K562 (cell line): ENCODE data around the gene ADK. TPM values are rescaled to one million over a fixed set of nuclear protein-coding genes. Genes with fewer than 3 reads are reported as not detected.

Source experiments
- ATAC-seq: fragments of 200-7000 bp; cut with Tn5 transposase; 3 replicates; pipeline ENCODE4 v1.9.1; 2020; ENCODE audit warnings: moderate library complexity
- BruUV-seq: library from RNA; stranded (reverse); fragments of 400-500 nt; replicated peaks from 2 replicates; lab custom pipeline; 2021; lab: Mats Ljungman, UMichigan
- CTCF ChIA-PET: fragments of 300-600 bp; formaldehyde crosslinking; extraction: SDS; loops from one replicate; lab custom pipeline; 2021; ENCODE audit warnings: low intra/inter-chr PET ratio; lab: Yijun Ruan, JAX
- POLR2A ChIA-PET: fragments of 300-600, 350-650 bp; sonication (Branson Sonifier 250); formaldehyde crosslinking; extraction: SDS; loops from one replicate; lab custom pipeline; 2021; ENCODE audit warnings: antibody characterized with exemption, inconsistent platforms; lab: Yijun Ruan, JAX
- DNase-seq, 4 experiments: peaks; one replicate each; pipeline versions ENCODE4 v3.0.0 to v3.0.0-alpha.2; 2011 to 2018; ENCODE audit warnings: low spot score in 3 of 4, mixed read lengths in 3 of 4; ENCODE audit errors: extremely low read depth in 1 of 4
- FAIRE-seq: peaks from 2 replicates; lab custom pipeline; 2011; peaks lifted over from hg19 to GRCh38; lab: Jason Lieb, UNC
- H2AFZ ChIP-seq: 2 replicates; pipeline ENCODE4 v1.6.0; 2011; ENCODE audit warnings: low read depth, low read length, control low read depth, inconsistent platforms
- H3K27ac ChIP-seq: fragments of 200-600 bp; 3 replicates; pipeline ENCODE4 v1.8.0; 2011; ENCODE audit warnings: low read depth, mild to moderate bottlenecking, control low read depth, inconsistent platforms, low read length, moderate library complexity, mixed read lengths; ENCODE audit errors: extremely low read depth
- H3K27me3 ChIP-seq, 2 experiments: fragments of 300-600 bp in 1 of 2; 2 replicates in 1 of 2; 3 replicates in 1 of 2; pipeline versions ENCODE4 v1.6.0 to v1.8.0; 2011; ENCODE audit warnings: inconsistent platforms in 2 of 2, low read length in 2 of 2, mild to moderate bottlenecking in 1 of 2, mixed read lengths in 1 of 2, moderate library complexity in 1 of 2; ENCODE audit not compliant: control insufficient read depth in 2 of 2, insufficient read depth in 2 of 2
- H3K36me3 ChIP-seq: fragments of 300-600 bp; 3 replicates; pipeline ENCODE4 v1.8.0; 2011; ENCODE audit warnings: mild to moderate bottlenecking, low read length, inconsistent platforms; ENCODE audit not compliant: control insufficient read depth, insufficient read depth
- H3K4me1 ChIP-seq, 2 experiments: fragments of 200-600 bp in 1 of 2; replicated peaks in 1 of 2; 2 replicates in 1 of 2; 3 replicates in 1 of 2; pipeline versions ENCODE4 v1.5.1 to v1.8.0; 2011; ENCODE audit warnings: inconsistent platforms in 2 of 2, low read length in 2 of 2, mild to moderate bottlenecking in 1 of 2, mixed read lengths in 1 of 2, moderate library complexity in 1 of 2; ENCODE audit not compliant: control insufficient read depth in 2 of 2, insufficient read depth in 2 of 2
- H3K4me2 ChIP-seq: 2 replicates; pipeline ENCODE4 v1.6.1; 2011; ENCODE audit warnings: low read length, control low read depth, inconsistent platforms, mixed read lengths; ENCODE audit not compliant: insufficient read depth
- H3K4me3 ChIP-seq: fragments of 200-600 bp; sonication (generic), shearing (Covaris generic); 2 replicates; pipeline ENCODE4 v1.5.1; 2016; ENCODE audit warnings: control low read depth, inconsistent platforms
- H3K79me2 ChIP-seq: fragments of 200-600 bp; 3 replicates; pipeline ENCODE4 v1.8.0; 2011; ENCODE audit warnings: low read length, inconsistent platforms; ENCODE audit not compliant: control insufficient read depth, insufficient read depth
- H3K9ac ChIP-seq, 2 experiments: 2 replicates each; pipeline versions ENCODE4 v1.6.0 to v1.6.1; 2011; ENCODE audit warnings: low read depth in 2 of 2, low read length in 2 of 2, control low read depth in 1 of 2, inconsistent platforms in 1 of 2, mild to moderate bottlenecking in 1 of 2, mixed read lengths in 1 of 2; ENCODE audit not compliant: insufficient read depth in 1 of 2
- H3K9me1 ChIP-seq: one replicate; pipeline ENCODE4 v1.6.0; 2011; ENCODE audit warnings: inconsistent platforms, mild to moderate bottlenecking, low read length, moderate library complexity; ENCODE audit not compliant: control insufficient read depth, insufficient read depth
- H3K9me3 ChIP-seq: replicated peaks from 2 replicates; pipeline ENCODE4 v1.5.1; 2011; ENCODE audit warnings: low read depth, low read length, inconsistent platforms; ENCODE audit not compliant: control insufficient read depth, insufficient read depth
- H4K20me1 ChIP-seq: replicated peaks from 2 replicates; pipeline ENCODE4 v1.6.1; 2011; ENCODE audit warnings: low read length, inconsistent platforms, mixed read lengths; ENCODE audit not compliant: control insufficient read depth, insufficient read depth
- ATF1 ChIP-seq, 2 experiments: fragments of 450-650 bp in 1 of 2; IDR thresholded peaks; 2 replicates each; pipeline ENCODE4 v1.6.1; 2016; ENCODE audit warnings: missing compliant biosample characterization in 1 of 2, missing genetic modification characterization in 1 of 2
- HES1 ChIP-seq: fragments of 450-650 bp; IDR thresholded peaks from 2 replicates; pipeline ENCODE4 v1.6.1; 2016; ENCODE audit warnings: low read depth, mild to moderate bottlenecking, moderate library complexity
- NFATC3 ChIP-seq: fragments of 450-650 bp; IDR thresholded peaks from 2 replicates; pipeline ENCODE4 v1.6.1; 2017; ENCODE audit warnings: mild to moderate bottlenecking
- NFE2L1 ChIP-seq: fragments of 450-650 bp; IDR thresholded peaks from 2 replicates; pipeline ENCODE4 v1.6.1; 2016; ENCODE audit warnings: missing genetic modification characterization, low read depth, mild to moderate bottlenecking, missing compliant biosample characterization, moderate library complexity, borderline replicate concordance
- NR2F6 ChIP-seq: fragments of 450-650 bp; formaldehyde crosslinking; IDR thresholded peaks from 2 replicates; pipeline ENCODE4 v1.4.0; 2020; ENCODE audit warnings: mild to moderate bottlenecking
- POLR2AphosphoS5 ChIP-seq: IDR thresholded peaks from 2 replicates; pipeline ENCODE4 v1.6.1; 2011; ENCODE audit warnings: mild to moderate bottlenecking, low read depth, low read length, moderate library complexity; ENCODE audit not compliant: control insufficient read depth, insufficient read depth
- PTTG1 ChIP-seq: fragments of 450-650 bp; IDR thresholded peaks from 2 replicates; pipeline ENCODE4 v1.6.1; 2016; ENCODE audit warnings: low read depth, mild to moderate bottlenecking, missing genetic modification characterization, missing compliant biosample characterization
- SAFB2 ChIP-seq: fragments of 200-400 bp; formaldehyde crosslinking; IDR thresholded peaks from 2 replicates; pipeline ENCODE4 v1.6.1; 2018; ENCODE audit warnings: borderline replicate concordance, low read length, low read depth, moderate library complexity; ENCODE audit not compliant: severe bottlenecking
- TAL1 ChIP-seq: fragments of 450-650 bp; IDR thresholded peaks from 2 replicates; pipeline ENCODE4 v1.6.1; 2016; ENCODE audit warnings: mild to moderate bottlenecking
- THAP12 ChIP-seq: fragments of 250-450 bp; sonication (Bioruptor Pico); IDR thresholded peaks from 2 replicates; pipeline ENCODE4 v1.9.0; 2021; ENCODE audit warnings: mild to moderate bottlenecking, inconsistent platforms
- USF2 ChIP-seq: sonication (generic); formaldehyde crosslinking; IDR thresholded peaks from 2 replicates; pipeline ENCODE4 v1.5.0; 2020; ENCODE audit warnings: missing genetic modification reagents
- ZNF146 ChIP-seq: IDR thresholded peaks from one replicate; pipeline ENCODE4 v1.6.1; 2018; ENCODE audit warnings: missing compliant biosample characterization; ENCODE audit not compliant: unreplicated experiment
- ZNF24 ChIP-seq: fragments of 450-650 bp; IDR thresholded peaks from 2 replicates; pipeline ENCODE4 v1.6.1; 2016
- WGBS: fragments of 100-300 bp; shearing (Covaris generic); methylation state at CpG from one replicate; pipeline ENCODE4 v1.1.6; 2016; ENCODE audit warnings: low coverage, mixed read lengths; ENCODE audit not compliant: insufficient coverage; ENCODE audit errors: missing lambda C conversion rate; 5-methylcytosine and 5-hydroxymethylcytosine counted together
- in situ Hi-C: fragments of 300-500 bp; cut with MboI; formaldehyde crosslinking; loops from 4 replicates; pipeline ENCODE4 v1.15.0; 2018; ENCODE audit warnings: inconsistent platforms, mixed read lengths
- intact Hi-C: fragments of 100-400 bp; cut with micrococcal nuclease; formaldehyde crosslinking; loops from 2 replicates; pipeline ENCODE4 v1.14.2; 2022
- polyA plus RNA-seq, 8 experiments: library from polyadenylated mRNA; depleted of rRNA in 4 of 8; stranded (reverse) in 5 of 8; unstranded in 3 of 8; fragments of >200 nt; fragmentation: Nextera tagmentation in 2 of 8; fragmentation: Illumina TruSeq in 1 of 8; extraction: Ambion mirVana in 2 of 8; extraction: Trizol in 1 of 8; gene quantifications; 2 replicates each; pipeline versions ENCODE4 v1.2.1 to v1.2.3, GENCODE V29; 2011 to 2014; ENCODE audit warnings: inconsistent platforms in 1 of 8, missing spikeins in 1 of 8
- total RNA-seq, 7 experiments: library from RNA; depleted of rRNA in 6 of 7; stranded (reverse); fragments of >200 nt in 6 of 7; fragmentation: Illumina TruSeq in 2 of 7; extraction: Trizol in 2 of 7; gene quantifications; 2 replicates each; pipeline versions ENCODE4 v1.2.1 to v1.2.3, GENCODE V29; 2011 to 2021; ENCODE audit warnings: low replicate concordance in 1 of 7

The ADK gene
- total and polyA plus RNA-seq, 9 of the 15 experiments (the other 6 are each of a cell fraction or from before 2014, with no cell fraction given) = 54.2 to 97.8 (median 73.6) TPM

GRCh38 chr10:74246495-74246894 is 95.5 kb downstream of the ADK start (continued):
- TF ChIP-seq ZNF24 (no peak), SAFB2 (no peak)
- TF ChIP-seq, all 486 proteins: peak for 60

GRCh38 chr10:74249865-74250264 is 98.8 kb downstream of the ADK start:
- H4K20me1 ChIP-seq = no peaks in the 10 kb centered on the region
- H3K9me1 ChIP-seq = no peaks in the 10 kb centered on the region
- peaks cover 0 to 4% of the 10 kb centered on the region in 2 experiments; a peak in 1 of 5 replicates for H3K4me1 ChIP-seq
- in situ Hi-C loops (loop anchor here (5.0 to 10.0 kb wide), 3 partner anchors 455 to 985 kb away; partner anchors contain the start of gene COMTD1), intact Hi-C loops (no loop called here)
- ChIA-PET CTCF (no interaction called here), POLR2A (interaction anchor here (1.1 kb wide), 1 partner anchor 10 kb away, joined by 3 read pairs; no protein-coding TSS in a partner anchor)
- WGBS = 88% methylated on average over 1 of the region's 1 CpG
- no peak overlapping the region for H3K9ac ChIP-seq
- H3K36me3 ChIP-seq = no peaks in the 10 kb centered on the region
- no peak overlapping the region for H3K4me3 ChIP-seq
- no peak for FAIRE-seq
- no TSS peak for BruUV-seq
- no peaks in the 10 kb centered on the region for H3K79me2 ChIP-seq
- no peaks in the 10 kb centered on the region for H3K27me3 ChIP-seq
- no peaks in the 10 kb centered on the region for H3K9me3 ChIP-seq
- no peak overlapping the region for H3K4me2 ChIP-seq
- H3K27ac ChIP-seq = no peak overlapping the region
- no peak for DNase-seq
- ATAC-seq = no peak
- no peak overlapping the region for H2AFZ ChIP-seq
- no peak for TF ChIP-seq POLR2AphosphoS5
- no peak for TF ChIP-seq THAP12
- TF ChIP-seq NFATC3 = no peak
- TF ChIP-seq HES1 = no peak
- no peak for TF ChIP-seq PTTG1
- no peak for TF ChIP-seq TAL1
- no peak for TF ChIP-seq ZNF146 (CRISPR knock-in tag)
- TF ChIP-seq USF2 (CRISPR knock-in tag) = no peak
- TF ChIP-seq NR2F6 (CRISPR knock-in tag) = no peak
- no peak for TF ChIP-seq NFE2L1 (tag)
- no peak for TF ChIP-seq ATF1 (CRISPR knock-in tag; IDR thresholded peaks at IDR 0.05)
- no peak for TF ChIP-seq ATF1 (tag; IDR thresholded peaks at IDR 0.05)
